ENCODE data around the gene MAPK9.

DNA sequence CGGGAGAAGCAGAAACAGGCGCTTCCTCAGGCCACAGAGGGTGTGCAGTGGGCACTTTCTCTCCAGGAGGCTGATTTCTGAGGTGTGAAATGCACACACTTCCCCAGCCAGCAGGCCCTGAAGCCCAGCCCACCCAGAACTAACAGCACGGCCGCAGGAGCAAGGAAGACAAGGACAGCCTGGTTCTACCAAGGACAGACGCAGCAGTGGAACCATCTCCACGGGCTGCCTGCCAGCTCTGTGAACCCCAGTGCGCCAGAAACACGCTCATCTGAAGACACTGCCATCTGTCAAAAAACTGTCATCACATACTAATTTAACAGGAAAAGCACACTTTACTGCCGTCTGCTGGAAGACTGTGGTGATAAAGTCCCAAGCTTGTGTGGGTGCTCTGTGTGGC lies 40.7 kb downstream of the MAPK9 start:
- TF ChIP-seq POLR2A (IDR thresholded peaks at IDR 0.05; ENCODE audit: low read length) (no peak), GATA1 (IDR thresholded peaks at IDR 0.05; ENCODE audit: low read depth, low read length) (no peak)

Measured in erythroblast (primary cell).